NCI-H2227 treated with DMSO at 0.1 percent for 48 hours (cell line): ENCODE results near the gene FEM1C.

Experiments
- DNase-seq: peaks from one replicate; lab custom pipeline; 2025; lab: John Stamatoyannopoulos, UW

FEM1C gene

DNA sequence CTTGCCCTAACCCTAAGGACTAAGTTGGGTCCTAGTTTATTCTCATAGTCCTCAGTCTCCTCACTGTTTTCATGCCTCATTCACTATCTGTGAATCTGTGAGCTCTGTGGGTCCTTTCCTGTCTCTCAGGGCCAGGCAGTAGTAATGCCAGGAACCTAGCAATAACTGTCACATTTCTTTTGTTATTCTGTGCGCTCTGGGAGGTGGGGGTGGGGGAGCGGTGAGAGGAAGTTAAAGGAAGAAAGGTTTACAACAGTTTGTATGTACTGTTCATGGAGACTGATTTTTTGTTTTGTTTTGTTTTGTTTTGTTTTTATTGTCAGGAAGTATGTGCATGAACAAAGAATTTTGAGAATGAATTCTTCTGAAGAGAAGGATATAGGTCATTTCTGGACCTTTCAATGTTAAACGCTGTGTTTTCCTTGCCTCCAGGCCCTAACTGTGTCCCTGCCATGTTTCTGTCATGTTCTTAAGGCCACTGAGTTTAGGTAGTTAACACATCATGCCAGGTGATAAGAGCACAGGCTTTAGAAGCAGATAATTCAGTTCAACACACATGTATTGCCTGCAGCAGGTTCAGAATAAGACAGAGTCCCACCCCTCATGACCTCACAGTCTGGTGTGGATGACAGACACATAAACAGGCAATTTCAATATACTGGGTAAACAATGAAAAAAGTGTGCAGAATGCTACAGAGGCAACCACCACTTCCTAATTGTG is 13.3 kb upstream of the FEM1C start:
- no peak for DNase-seq

DNA sequence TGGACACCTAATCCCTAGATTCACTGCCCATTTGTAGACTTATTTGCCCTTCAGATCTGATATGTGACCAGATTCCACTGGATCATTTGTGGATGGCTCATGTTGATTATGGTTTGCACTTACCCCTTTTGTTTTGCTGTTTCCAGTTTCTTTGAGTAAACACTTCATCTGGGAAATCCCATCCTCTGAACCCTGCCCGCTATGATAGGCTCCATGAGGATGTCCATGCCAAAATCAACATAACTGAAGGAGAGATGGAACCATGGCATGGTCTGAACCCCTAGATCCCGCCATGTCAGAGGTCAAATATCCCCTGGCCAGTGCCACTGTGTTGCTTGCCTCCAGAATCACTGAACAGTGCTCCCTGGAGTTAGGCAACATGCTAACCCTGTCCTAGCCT is 11.7 kb upstream of the FEM1C start:
- no peak for DNase-seq

DNA sequence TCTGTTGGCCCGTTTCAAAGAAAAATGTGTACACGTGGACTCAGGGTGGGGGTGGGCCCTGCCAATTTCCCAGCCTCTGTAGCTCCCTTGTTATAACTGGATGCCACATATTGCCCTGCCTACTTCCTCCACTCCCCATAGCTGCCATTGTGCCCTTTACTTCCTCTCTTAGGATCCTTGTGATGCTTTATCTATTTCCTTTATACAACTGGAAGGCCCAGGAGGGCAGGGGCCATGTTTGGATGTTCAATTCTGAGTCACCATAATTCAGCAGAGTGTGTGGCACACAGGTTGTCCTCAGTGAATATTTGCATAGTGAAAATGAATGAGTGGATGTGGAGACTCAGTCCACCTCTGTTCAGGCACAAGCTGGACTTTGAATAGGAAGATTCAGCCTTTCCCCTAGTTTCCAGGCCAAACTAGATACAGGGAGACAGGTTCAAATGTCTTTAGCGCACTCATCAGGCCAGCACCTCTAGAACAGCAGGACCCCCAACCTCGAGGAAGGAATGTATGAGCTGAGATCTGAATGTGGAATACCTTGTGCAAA is 10.6 kb upstream of the FEM1C start:
- no peak for DNase-seq

DNA sequence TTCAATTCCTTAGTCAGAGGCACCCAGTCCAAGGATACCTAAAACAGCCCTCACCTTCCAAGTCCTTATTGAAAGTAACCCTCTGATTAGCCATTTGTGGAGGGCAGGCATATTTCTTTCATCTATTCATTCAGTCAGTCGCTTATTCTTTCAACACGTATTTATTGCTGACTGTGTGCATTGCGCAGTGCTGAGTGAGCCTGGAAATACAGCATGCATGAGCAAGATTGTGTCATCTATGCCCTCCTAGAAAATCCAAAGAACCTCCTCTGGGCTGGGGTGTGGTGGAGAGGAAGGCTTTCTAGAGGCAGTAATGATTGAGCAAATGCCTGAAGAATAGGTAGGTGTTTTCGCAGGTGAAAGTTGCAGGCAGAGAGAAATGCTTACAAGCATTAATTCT is 8.5 kb upstream of the FEM1C start:
- no peak for DNase-seq

DNA sequence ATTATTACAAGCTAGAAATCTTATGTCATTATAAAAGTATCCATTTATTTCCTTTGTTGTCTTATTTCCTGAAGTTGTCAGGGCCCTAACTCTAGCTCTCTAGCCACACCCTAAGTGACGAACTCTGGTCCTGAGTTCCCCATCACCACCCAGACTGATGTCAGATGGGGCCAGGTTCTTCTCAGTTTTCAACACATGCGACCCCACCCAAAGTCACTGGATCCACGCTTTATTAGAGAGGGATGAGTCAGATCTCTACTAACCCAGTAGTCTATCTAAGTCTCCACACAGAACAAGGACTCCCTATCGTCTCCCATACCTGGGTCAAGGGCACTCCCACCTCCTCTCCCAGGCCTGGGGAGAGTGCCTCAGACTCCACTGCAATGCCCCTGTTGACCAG is 6.8 kb upstream of the FEM1C start:
- DNase-seq, result no peak

DNA sequence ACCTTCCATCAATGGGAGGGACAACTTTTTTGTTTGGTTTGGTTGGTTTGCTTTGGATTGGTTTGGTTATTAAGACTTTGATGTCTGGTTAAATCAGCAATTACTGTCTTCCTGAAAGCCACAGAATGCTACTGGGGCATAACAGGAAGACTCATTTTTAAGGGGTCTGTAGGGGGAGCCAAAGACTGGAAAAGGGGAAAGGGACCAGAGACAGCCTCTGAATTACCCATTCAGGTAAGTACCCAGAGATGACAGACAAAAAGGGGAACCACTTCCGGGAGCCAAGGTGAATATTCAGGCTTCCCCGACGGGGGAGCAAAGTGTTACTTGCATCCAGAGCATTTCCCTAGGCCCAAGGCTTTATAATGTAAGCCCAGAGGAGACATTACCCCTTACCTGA is 4.6 kb upstream of the FEM1C start:
- no peak for DNase-seq

DNA sequence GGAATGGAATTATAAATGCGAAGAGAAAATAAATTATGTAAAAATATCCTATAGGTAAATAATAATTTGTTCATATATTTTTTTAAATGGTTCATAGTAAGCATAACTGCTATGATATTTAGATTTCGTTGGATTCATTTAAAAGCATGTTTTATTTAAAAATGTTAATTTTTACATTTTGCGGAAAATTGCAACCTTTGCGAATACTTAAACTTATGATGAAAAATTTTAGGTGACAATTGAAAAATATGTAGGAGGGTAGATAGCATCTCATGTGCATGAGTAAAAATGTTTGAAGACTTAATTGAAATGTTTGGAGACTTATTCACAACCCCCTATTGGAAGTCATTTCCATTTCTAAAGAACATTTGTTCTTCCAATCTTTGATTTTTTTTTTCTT is 4.1 kb upstream of the FEM1C start:
- DNase-seq, result no peak

DNA sequence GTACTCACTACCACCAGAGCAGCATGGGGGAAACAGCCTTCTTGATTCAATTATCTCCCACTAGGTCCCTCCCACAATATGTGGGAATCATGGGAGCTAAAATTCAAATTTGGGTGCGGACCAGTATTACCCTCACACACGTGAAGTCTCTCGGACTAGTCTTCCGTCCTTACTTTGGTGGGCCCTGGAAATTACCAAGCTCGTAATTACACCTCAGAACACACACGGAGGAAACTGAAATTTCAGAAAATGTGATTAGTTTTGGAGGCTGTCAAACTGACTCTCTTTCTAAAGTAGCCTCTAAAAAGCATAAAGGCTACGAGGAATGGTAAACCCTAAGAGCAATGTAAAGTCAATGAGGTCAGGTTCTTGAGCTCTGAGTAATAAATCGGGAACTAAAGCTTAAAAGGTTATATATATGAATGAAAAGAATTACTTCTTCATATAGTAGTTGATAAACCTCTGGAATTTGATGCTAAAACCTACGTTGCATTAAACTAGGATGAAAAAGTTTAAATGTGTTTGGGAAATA is 842 bp upstream of the FEM1C start:
- no peak for DNase-seq

DNA sequence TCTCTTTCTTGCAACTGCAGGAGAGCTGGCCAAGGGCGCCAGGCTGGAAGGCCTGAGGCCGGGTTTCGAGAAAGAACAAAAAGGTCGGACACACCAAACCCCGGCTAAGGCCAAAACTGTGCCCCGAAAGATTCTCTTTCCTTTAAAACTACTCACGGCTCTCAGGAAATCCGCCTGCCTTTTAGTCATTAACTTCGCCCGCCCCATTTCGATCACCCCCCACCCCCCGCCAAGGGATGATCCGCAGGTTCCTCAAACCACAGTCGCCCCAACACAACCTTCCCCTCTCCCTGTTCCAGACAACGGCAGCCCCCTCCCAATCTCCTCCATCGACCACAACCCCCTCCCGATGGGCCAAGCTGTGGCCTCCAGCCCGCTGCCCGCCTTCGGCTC is 536 bp downstream of the FEM1C start:
- DNase-seq, result no peak

DNA sequence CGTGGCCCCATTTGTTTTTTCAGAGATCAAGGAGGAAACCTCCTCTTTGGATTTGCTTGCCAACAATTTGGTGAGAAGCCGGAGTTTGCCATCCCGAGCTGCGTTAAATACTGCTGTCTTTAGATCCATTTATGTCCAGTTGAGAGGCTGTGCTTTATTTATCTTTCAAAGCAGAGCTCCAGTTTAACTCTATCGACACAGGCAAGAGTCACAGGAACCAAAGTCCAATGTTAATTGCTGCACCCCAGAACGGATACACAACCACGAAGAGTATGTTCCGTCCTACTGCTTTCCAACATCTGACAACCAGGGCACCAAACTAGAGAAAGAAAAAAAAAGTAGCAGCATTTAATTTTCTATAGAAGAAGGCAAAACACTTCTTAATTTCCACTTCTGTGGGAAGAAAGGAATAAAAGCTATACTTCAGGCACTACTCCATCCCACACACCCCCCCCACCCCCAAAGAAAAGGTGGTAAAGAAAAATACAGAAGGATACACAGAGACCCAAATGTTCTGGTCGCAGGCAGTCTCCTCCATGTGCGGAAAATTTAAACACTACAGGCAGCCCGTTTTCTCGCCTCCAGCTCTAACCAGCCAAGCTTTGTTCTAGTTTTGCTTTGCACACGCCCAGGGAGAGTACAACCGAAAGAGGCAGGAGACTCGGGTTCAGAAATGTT is 1.1 kb downstream of the FEM1C start:
- peak; percentile 13 for DNase-seq

DNA sequence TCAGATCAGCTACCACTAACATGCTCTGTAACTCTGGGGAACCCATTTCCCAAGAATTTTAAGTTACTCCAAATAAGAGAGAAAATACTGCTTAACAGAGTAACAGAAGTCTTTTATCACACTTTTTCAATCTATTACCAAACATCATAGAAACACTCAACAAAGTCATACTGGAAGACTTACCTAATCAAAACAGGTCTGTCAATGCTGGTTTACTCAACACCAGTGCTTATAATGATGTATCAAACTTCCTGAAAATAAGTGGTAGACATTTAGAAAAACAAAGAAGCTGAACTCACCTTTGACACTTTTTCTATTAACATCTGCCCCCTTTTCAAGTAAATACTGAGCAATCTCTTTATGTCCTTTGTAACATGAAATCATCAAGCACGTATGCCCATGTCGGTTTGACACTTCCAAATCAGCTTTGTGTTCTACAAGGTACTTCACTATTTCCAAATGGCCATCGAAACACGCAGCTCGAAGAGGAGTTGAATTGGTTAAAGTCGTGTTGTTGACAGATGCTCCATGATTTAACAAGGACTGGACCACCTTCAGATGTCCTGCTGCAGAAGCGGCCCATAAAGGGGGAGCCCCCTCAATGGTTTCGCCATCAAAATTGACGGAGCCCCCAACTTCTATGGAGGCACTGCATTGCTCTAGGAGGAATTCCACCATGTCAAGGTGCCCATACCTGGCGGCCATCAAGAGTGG is 1.8 kb downstream of the FEM1C start:
- DNase-seq, result no peak

DNA sequence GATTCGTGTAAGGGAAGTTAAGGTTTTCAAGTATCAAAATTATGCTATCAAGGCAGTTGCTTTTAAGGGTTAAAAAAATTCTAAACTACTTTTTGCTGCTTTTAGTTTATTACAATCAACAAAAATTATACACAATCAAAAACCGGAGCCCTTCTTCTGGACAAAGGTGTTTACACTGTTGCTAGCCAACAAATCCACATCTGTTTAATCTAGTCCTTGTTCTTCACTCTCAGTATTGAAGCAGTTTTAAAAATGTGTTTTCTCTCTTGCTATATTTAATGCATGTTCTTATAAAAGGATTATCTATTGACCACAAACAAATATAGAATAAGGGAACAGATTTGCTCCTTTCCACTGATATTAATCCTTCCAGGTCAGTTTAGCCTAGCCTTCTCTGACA is 2.5 kb downstream of the FEM1C start:
- no peak for DNase-seq

DNA sequence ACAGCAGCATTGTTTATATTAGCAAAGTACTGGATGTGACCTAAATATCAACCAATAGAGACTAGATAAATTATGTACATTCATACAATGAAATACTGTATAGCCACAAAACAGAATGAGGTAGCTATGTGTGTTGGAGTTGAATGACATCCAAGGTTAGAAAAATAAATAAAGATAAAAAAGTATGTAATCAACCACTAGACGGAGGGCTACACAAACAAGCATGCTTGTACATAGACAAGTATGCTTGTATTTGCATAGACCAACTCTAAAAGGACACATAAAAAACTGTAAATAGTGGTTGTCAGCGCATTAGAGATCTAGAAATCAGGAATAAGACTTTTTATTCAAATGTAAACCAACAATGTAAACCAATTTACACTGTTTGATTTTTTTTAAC is 3.0 kb downstream of the FEM1C start:
- DNase-seq, result no peak

DNA sequence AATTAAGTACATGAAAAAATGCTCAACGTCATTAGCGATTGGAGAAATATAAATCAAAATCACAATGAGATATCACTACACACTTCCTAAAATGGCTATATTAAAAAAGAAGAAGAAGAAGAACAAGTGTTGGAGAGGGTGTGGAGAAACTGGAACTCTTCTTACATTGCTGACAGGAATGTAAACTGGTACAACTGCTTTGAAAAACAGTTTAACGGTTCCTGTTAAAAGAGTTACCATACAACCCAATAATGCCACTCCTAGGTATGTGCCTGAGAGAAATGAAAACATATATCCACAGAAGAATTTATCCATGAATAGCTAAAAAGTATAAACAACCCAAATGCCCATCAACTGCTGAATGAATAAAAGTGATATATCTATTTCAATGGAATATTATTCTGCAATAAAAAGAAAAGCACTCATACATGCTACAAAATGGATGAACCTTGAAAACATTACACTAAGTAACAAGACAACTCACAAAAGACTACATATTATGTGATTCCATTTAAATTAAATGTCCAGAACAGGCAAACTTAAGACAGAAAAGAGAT is 9.0 kb downstream of the FEM1C start:
- DNase-seq, result no peak

DNA sequence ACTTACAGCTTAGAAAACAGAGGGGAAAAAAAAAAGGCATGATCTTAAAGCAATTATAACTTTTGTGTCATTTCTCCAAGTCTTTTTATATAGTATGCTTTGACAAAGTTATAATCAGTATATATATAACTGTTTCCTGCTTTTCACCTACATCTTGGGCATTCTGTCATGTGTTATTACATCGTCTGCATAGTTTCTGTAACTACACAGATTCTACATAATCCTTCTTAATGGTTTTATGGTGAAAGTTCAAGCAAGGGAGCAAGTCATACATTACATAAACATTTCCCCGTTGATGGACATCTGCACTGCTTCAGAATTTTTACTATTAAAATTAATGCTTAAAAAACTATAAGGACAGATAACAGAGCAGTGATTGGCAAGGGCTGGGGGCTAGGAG is 12.1 kb downstream of the FEM1C start:
- no peak for DNase-seq

DNA sequence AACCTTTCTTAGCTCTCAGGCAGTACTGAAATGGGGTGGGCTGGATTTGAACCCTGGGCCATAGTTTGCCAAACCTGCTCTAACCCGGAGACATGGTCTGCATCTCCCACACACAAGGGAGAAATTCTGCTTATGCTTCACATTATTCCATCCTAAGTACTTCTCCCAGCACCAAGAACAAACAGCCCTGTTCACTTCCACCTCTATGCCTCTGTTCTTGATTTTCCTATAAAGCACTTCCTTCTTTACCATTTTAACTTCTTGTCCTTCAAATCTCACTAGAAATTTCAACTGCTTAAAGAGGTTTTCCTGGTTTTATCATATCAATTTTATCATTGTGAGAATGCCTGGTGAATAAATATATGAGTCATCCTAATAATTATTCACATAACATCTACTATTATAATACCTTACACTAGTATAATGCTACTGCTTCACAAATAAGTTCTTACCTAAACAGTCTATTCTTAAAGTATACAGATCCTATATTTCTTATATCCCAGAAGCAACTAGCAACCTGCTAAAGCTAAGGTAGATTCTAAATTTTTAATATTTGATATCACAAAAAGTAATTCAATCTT is 12.7 kb downstream of the FEM1C start:
- DNase-seq, result no peak

DNA sequence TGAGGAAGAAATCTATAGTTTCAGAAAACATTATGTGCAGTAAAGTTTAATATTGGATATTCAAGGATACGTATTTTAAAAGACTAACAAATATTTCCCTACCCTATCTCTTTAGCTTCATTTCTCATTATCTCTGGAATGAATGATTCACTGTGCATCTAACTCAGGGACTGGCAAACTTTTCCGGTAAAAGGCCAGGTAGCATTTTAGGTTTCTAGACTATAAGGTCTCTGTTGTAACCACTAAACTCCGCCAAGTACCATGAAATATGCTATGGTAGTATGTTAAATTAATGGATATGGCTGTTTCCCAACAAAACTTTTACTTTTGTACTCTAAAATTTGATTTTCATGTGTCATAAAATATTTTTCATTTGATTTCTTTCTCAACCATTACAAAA is 13.2 kb downstream of the FEM1C start:
- DNase-seq, result no peak

DNA sequence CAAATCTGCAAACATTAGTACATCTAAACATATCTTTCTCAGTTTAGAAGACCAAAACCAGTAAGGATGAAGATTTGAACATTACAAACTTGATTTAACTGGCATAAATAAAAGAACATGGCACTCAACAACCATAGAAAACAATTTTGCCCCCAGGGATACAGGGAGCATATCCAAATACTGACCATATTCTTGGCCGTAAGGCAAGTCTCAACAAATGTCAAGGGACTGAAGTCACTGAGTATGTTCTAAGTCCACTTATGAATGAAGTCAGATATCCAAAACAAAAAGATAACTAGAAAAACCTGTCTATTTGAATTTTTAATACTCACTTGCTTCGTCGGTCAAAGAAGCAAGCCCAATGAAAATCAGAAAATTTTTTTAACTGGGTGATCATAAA is 14.1 kb downstream of the FEM1C start:
- DNase-seq, result no peak

DNA sequence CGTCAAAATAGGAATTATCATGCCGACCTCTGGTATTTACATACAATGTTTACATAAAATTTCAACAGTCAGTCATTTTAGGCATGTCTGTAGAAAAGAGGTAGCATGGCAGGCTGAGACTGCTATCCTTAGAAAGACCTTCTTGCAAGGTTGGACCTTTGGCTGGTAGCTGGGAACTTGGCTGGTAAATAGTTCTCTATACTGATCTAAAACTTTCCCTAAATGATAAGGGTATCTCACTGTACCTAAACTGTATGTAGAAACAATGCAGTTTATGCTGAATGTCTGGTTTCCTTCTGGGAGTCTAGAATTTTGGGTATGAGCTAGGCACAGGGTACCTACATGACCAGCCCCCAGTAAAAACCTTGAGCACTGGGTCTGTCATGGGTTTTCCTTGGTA is 18.0 kb downstream of the FEM1C start:
- DNase-seq, result no peak

DNA sequence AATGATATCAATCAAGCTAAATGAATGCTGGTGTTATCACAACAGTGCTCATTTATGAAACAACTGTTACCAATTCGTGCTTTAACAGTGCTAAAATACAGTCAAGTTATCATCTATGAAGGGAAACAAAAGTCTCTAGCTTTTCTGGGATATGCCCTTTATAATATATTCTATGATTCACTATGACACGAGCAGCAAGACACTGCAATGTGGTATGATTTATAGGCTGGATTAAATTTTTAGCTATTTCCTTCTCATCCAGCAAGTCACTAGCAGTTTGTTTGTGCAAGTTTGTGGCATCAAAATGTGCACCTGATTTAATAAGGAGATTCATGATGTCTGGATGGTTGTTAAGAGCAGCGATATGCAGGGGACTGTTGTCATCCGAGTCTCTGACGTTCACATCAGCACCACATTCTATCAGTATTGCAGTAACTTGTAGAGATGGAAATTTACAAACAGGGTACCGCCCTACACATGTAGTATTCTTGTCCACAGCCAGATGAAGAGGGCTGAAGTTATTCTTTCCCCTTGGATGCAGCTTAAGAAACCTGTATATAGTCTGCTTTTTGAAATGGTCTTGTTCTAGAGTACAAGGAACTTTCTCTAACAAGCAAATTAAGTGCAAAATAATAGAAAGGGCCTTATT is 20.3 kb downstream of the FEM1C start:
- no peak for DNase-seq

DNA sequence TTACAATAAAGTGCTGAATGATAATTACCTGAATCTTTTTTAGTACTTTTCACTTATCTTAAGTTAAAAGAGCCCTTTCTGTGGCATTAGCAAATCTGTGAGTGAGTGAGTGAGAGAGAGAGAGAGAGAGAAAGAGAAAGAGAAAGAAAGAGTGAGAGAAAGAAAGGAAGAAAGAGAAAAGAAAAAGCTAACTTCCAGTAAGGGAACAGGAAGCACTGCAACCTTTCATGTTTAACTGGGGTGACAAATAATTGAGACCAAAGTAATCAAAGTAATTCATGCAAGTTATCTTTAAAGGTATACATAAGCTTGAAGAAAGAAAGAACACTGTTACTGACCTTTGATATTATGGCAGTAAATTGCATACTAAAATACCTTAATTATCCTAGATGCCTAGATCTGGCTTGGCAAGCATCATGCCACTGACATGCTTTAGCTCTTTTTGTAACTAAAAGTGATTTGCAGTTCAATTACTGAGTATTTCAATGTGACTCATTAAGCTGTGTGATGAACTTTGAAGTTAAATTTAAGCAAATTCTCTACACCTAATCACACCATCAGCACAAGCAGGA is 21.7 kb downstream of the FEM1C start:
- no peak for DNase-seq
